ENCODE results near the gene DOK7.

DOK7 gene

GRCh38 chr4:3481783-3482393 lies 18.8 kb downstream of the DOK7 start:
- H3K23ac ChIP-seq (ENCODE audit: low read length) = no peak overlapping the region
- no peaks in the 10 kb centered on the region for H3K79me1 ChIP-seq (ENCODE audit: low read length)
- H3K18ac ChIP-seq (ENCODE audit: low read length) = no peak overlapping the region
- no peaks in the 10 kb centered on the region for H3K36me3 ChIP-seq (ENCODE audit: control insufficient read depth in 1 of 2, insufficient read depth in 2 of 2, low read length in 2 of 2)
- no peak overlapping the region for H2AFZ ChIP-seq (ENCODE audit: insufficient read depth, low read length, poor library complexity)
- H3K9me3 ChIP-seq (ENCODE audit: insufficient read depth, low read depth, low read length) = peaks cover 7% of the 10 kb centered on the region
- H2AK5ac ChIP-seq (ENCODE audit: low read length) = no peak overlapping the region
- H3K4me3 ChIP-seq (ENCODE audit: low read depth, low read length) = no peak overlapping the region
- no peak overlapping the region for H4K91ac ChIP-seq (ENCODE audit: low read depth, low read length)
- H3K27ac ChIP-seq (ENCODE audit: low read depth, low read length) = no peak overlapping the region
- H4K8ac ChIP-seq (ENCODE audit: low read depth, low read length) = no peak overlapping the region
- WGBS (ENCODE audit: extremely low coverage, insufficient coverage, insufficient read length) = no CpG with 5 or more reads among the region's 19 CpGs
- peaks cover 17 to 25% of the 10 kb centered on the region in 2 experiments for H3K4me1 ChIP-seq (ENCODE audit: control insufficient read depth in 1 of 2, insufficient read depth in 2 of 2, low read length in 2 of 2)
- H2BK120ac ChIP-seq (ENCODE audit: insufficient read depth, low read length, poor library complexity) = no peak overlapping the region
- no peak overlapping the region for H3K4me2 ChIP-seq (ENCODE audit: low read length)
- H3K27me3 ChIP-seq (ENCODE audit: insufficient read depth, low read length) = no peaks in the 10 kb centered on the region
- H2BK12ac ChIP-seq (ENCODE audit: low read length) = no peak overlapping the region
- no peak overlapping the region for H2BK5ac ChIP-seq (ENCODE audit: low read depth, low read length, poor library complexity)
- no peak for DNase-seq
- H3K9ac ChIP-seq (ENCODE audit: low read length) = no peak overlapping the region
- H3K14ac ChIP-seq (ENCODE audit: low read length) = no peak overlapping the region
- no peaks in the 10 kb centered on the region for H3K79me2 ChIP-seq (ENCODE audit: control insufficient read depth, insufficient read depth, low read length, poor library complexity)
- H3K4ac ChIP-seq (ENCODE audit: low read depth, low read length) = no peak overlapping the region
- H4K12ac ChIP-seq (ENCODE audit: low read depth, low read length) = no peak overlapping the region

- Histone ChIP-seq H3K27ac (ENCODE audit: low read depth, low read length) (no peak overlapping the region), H3K9me3 (ENCODE audit: insufficient read depth, low read depth, low read length) (peaks cover 7% of the 10 kb centered on the region), H3K79me2 (ENCODE audit: control insufficient read depth, insufficient read depth, low read length, poor library complexity) (no peaks in the 10 kb centered on the region), H3K4me2 (ENCODE audit: low read length) (no peak overlapping the region), H3K4me1 (ENCODE audit: control insufficient read depth in 1 of 2, insufficient read depth in 2 of 2, low read length in 2 of 2) (peaks cover 17 to 25% of the 10 kb centered on the region in 2 experiments), H3K4me3 (ENCODE audit: low read depth, low read length) (no peak overlapping the region), H2BK120ac (ENCODE audit: insufficient read depth, low read length, poor library complexity) (no peak overlapping the region), H3K23ac (ENCODE audit: low read length) (no peak overlapping the region), H4K12ac (ENCODE audit: low read depth, low read length) (no peak overlapping the region), H2AFZ (ENCODE audit: insufficient read depth, low read length, poor library complexity) (no peak overlapping the region), H2BK12ac (ENCODE audit: low read length) (no peak overlapping the region), H3K27me3 (ENCODE audit: insufficient read depth, low read length) (no peaks in the 10 kb centered on the region), H2BK5ac (ENCODE audit: low read depth, low read length, poor library complexity) (no peak overlapping the region), H4K91ac (ENCODE audit: low read depth, low read length) (no peak overlapping the region), H3K4ac (ENCODE audit: low read depth, low read length) (no peak overlapping the region), H3K14ac (ENCODE audit: low read length) (no peak overlapping the region), H3K9ac (ENCODE audit: low read length) (no peak overlapping the region), H3K79me1 (ENCODE audit: low read length) (no peaks in the 10 kb centered on the region), H4K8ac (ENCODE audit: low read depth, low read length) (no peak overlapping the region), H3K18ac (ENCODE audit: low read length) (no peak overlapping the region), H2AK5ac (ENCODE audit: low read length) (no peak overlapping the region), H3K36me3 (ENCODE audit: control insufficient read depth in 1 of 2, insufficient read depth in 2 of 2, low read length in 2 of 2) (no peaks in the 10 kb centered on the region)
- no CpG with 5 or more reads among the region's 12 CpGs for WGBS (ENCODE audit: extremely low coverage, insufficient coverage, insufficient read length)
- no peak for DNase-seq
Observed at GRCh38 chr4:3482707-3483106, 19.6 kb downstream of the DOK7 start.

GRCh38 chr4:3483471-3483921 lies 20.4 kb downstream of the DOK7 start:
- Histone ChIP-seq H3K4me2 (ENCODE audit: low read length) (no peak overlapping the region), H4K12ac (ENCODE audit: low read depth, low read length) (no peak overlapping the region), H2BK5ac (ENCODE audit: low read depth, low read length, poor library complexity) (no peak overlapping the region), H3K27me3 (ENCODE audit: insufficient read depth, low read length) (no peaks in the 10 kb centered on the region), H3K9me3 (ENCODE audit: insufficient read depth, low read depth, low read length) (peaks cover 7% of the 10 kb centered on the region), H3K79me1 (ENCODE audit: low read length) (no peaks in the 10 kb centered on the region), H3K9ac (ENCODE audit: low read length) (no peak overlapping the region), H3K36me3 (ENCODE audit: control insufficient read depth in 1 of 2, insufficient read depth in 2 of 2, low read length in 2 of 2) (no peaks in the 10 kb centered on the region), H3K4ac (ENCODE audit: low read depth, low read length) (no peak overlapping the region), H2AK5ac (ENCODE audit: low read length) (no peak overlapping the region), H4K8ac (ENCODE audit: low read depth, low read length) (no peak overlapping the region), H3K14ac (ENCODE audit: low read length) (no peak overlapping the region), H3K18ac (ENCODE audit: low read length) (no peak overlapping the region), H3K27ac (ENCODE audit: low read depth, low read length) (no peak overlapping the region), H3K4me1 (ENCODE audit: control insufficient read depth in 1 of 2, insufficient read depth in 2 of 2, low read length in 2 of 2) (peaks cover 17 to 25% of the 10 kb centered on the region in 2 experiments), H2AFZ (ENCODE audit: insufficient read depth, low read length, poor library complexity) (peak overlapping the region; percentile 27), H3K23ac (ENCODE audit: low read length) (no peak overlapping the region), H3K79me2 (ENCODE audit: control insufficient read depth, insufficient read depth, low read length, poor library complexity) (no peaks in the 10 kb centered on the region), H4K91ac (ENCODE audit: low read depth, low read length) (no peak overlapping the region), H3K4me3 (ENCODE audit: low read depth, low read length) (no peak overlapping the region), H2BK120ac (ENCODE audit: insufficient read depth, low read length, poor library complexity) (no peak overlapping the region), H2BK12ac (ENCODE audit: low read length) (no peak overlapping the region)
- no CpG with 5 or more reads among the region's 23 CpGs for WGBS (ENCODE audit: extremely low coverage, insufficient coverage, insufficient read length)
- no peak for DNase-seq

DNA sequence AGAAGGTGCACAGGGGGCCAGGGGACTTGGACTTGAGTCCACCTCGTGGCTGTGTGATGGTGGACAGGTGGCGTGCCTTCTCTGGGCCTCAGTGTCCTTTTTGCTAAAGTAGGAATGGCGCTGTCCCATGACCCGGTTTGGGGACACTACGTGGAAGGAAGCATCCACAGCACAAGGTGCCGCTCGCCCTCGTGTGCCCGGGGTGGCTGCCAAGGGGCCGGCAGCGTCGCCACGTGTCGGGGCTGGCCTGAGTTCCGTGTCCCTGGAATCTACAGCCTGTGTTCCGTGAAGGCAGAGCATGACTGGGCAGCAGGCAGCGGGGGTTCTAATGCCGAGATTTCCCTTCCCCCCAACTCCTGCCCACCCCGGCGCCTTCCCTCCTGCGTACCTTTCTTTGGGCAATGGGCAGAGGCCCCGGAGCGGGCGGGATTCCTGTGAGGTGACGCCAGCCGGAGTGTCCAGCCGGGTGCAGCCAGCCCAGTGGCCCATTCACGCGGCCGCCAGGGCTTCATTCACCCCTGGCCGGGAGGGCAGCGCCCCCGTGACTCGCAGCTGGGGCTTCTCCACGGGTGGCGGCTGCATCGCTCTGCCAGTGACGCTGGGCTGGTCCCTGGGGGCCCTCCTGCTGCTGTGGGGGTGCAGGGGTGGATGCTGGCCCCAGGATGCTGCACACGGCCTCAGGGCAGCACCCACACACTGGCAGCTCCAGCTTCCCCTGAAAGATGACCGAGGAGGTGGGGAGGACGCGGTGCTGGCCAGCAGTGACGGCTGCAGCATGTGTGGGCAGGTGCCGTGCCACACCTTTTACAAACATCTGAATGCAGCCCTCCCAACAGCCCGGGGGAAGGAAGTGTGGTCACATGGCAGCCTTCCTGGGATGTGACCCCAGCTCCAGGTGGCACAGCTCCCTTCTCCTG lies 21.2 kb downstream of the DOK7 start:
- Histone ChIP-seq H3K14ac (ENCODE audit: low read length) (no peak overlapping the region), H4K8ac (ENCODE audit: low read depth, low read length) (no peak overlapping the region), H3K79me2 (ENCODE audit: control insufficient read depth, insufficient read depth, low read length, poor library complexity) (no peaks in the 10 kb centered on the region), H3K79me1 (ENCODE audit: low read length) (no peaks in the 10 kb centered on the region), H3K9me3 (ENCODE audit: insufficient read depth, low read depth, low read length) (peaks cover 7% of the 10 kb centered on the region), H3K27ac (ENCODE audit: low read depth, low read length) (no peak overlapping the region), H2BK5ac (ENCODE audit: low read depth, low read length, poor library complexity) (no peak overlapping the region), H3K4me2 (ENCODE audit: low read length) (no peak overlapping the region), H2AK5ac (ENCODE audit: low read length) (no peak overlapping the region), H4K12ac (ENCODE audit: low read depth, low read length) (no peak overlapping the region), H2BK120ac (ENCODE audit: insufficient read depth, low read length, poor library complexity) (no peak overlapping the region), H3K36me3 (ENCODE audit: control insufficient read depth in 1 of 2, insufficient read depth in 2 of 2, low read length in 2 of 2) (no peaks in the 10 kb centered on the region), H3K4me1 (ENCODE audit: control insufficient read depth in 1 of 2, insufficient read depth in 2 of 2, low read length in 2 of 2) (peaks cover 17 to 25% of the 10 kb centered on the region in 2 experiments), H3K18ac (ENCODE audit: low read length) (no peak overlapping the region), H3K4me3 (ENCODE audit: low read depth, low read length) (no peak overlapping the region), H3K23ac (ENCODE audit: low read length) (no peak overlapping the region), H4K91ac (ENCODE audit: low read depth, low read length) (no peak overlapping the region), H3K27me3 (ENCODE audit: insufficient read depth, low read length) (no peaks in the 10 kb centered on the region), H2BK12ac (ENCODE audit: low read length) (no peak overlapping the region), H2AFZ (ENCODE audit: insufficient read depth, low read length, poor library complexity) (no peak overlapping the region), H3K9ac (ENCODE audit: low read length) (no peak overlapping the region), H3K4ac (ENCODE audit: low read depth, low read length) (no peak overlapping the region)
- no CpG with 5 or more reads among the region's 45 CpGs for WGBS (ENCODE audit: extremely low coverage, insufficient coverage, insufficient read length)
- peak; percentile 39 to 54 for DNase-seq
